Testis (tissue), 3 donors: ENCODE data around the gene GLCCI1. TPM values are rescaled to one million over a fixed set of nuclear protein-coding genes. Genes with fewer than 3 reads are reported as not detected.
"Not testable (repeated sequence)": the region's sequence is repeated elsewhere in the genome, so short reads cannot be mapped to it uniquely, and the experiment has no call there.

Experiments
- DNase-seq: peaks from one replicate; pipeline ENCODE4 v3.0.0-alpha.2; 2019
- H3K27ac ChIP-seq, 2 donors: fragments of 200-600 bp; sonication (generic); one replicate each; pipeline ENCODE4 v1.5.1; 2019
- H3K27me3 ChIP-seq: fragments of 200-600 bp; sonication (generic); one replicate; pipeline ENCODE4 v1.5.1; 2019
- H3K36me3 ChIP-seq: fragments of 200-600 bp; sonication (generic); one replicate; pipeline ENCODE4 v1.5.1; 2017; ENCODE audit warnings: low read depth; ENCODE audit errors: missing control alignments
- H3K4me1 ChIP-seq: fragments of 200-600 bp; sonication (generic); one replicate; pipeline ENCODE4 v1.5.1; 2019
- H3K4me3 ChIP-seq, 2 donors: fragments of 200-600 bp; sonication (generic); one replicate each; pipeline ENCODE4 v1.5.1; 2017 to 2019
- H3K9me3 ChIP-seq: fragments of 200-600 bp; sonication (generic); one replicate; pipeline ENCODE4 v1.5.1; 2017
- CTCF ChIP-seq, 3 experiments: fragments of 450-650 bp in 2 of 3; fragments of 200-600 bp in 1 of 3; sonication (generic) in 1 of 3; IDR thresholded peaks; one replicate each; pipeline ENCODE4 v1.5.1; 2016 to 2019; ENCODE audit warnings: antibody characterized with exemption in 3 of 3, mild to moderate bottlenecking in 2 of 3, moderate library complexity in 1 of 3
- POLR2A ChIP-seq: fragments of 450-650 bp; IDR thresholded peaks from one replicate; pipeline ENCODE4 v1.6.1; 2017; ENCODE audit warnings: antibody characterized with exemption, mild to moderate bottlenecking, moderate library complexity
- WGBS, 2 donors: methylation state at CpG; one replicate each; pipeline ENCODE4 v1.1.5; 2018; 5-methylcytosine and 5-hydroxymethylcytosine counted together
- intact Hi-C: fragments of 100-400 bp; cut with DNase I; formaldehyde crosslinking; loops from one replicate; pipeline ENCODE4 v1.15.1; 2023; ENCODE audit warnings: low total_unique reads
- polyA plus RNA-seq: library from polyadenylated mRNA; stranded (reverse); fragments of 350-450 nt; fragmentation: Illumina TruSeq; extraction: RNeasy Lipid Tissue Mini Kit (QIAGEN cat#74804); gene quantifications from one replicate; pipeline ENCODE4 v1.2.3, GENCODE V29; 2014; ENCODE audit warnings: low read depth, low replicate concordance; ENCODE audit not compliant: insufficient read depth
- total RNA-seq, 2 donors: library from RNA; depleted of rRNA; stranded (reverse); fragments of >200 nt; gene quantifications; one replicate each; pipeline ENCODE4 v1.2.3, GENCODE V29; 2016

GLCCI1 gene
- total and polyA plus RNA-seq, 3 donors from 2014 or later, result 30.2 to 49.8 (median 42.2) TPM

- H3K4me3 ChIP-seq, result no peak overlapping the region
- H3K4me1 ChIP-seq, result no peaks in the 10 kb centered on the region
- no peak for TF ChIP-seq POLR2A
- TF ChIP-seq CTCF (IDR thresholded peaks at IDR 0.05), result no peak
- H3K27ac ChIP-seq, result no peak overlapping the region
- DNase-seq, result no peak
- H3K9me3 ChIP-seq, result no peaks in the 10 kb centered on the region
- H3K27me3 ChIP-seq, result no peaks in the 10 kb centered on the region
- H3K36me3 ChIP-seq, result no peaks in the 10 kb centered on the region
- WGBS, 2 donors, result 79 to 89% methylated on average over 5 of the region's 5 CpGs
- intact Hi-C loops, result no loop called here
Measured at GRCh38 chr7:8044761-8045430, 76.3 kb downstream of the GLCCI1 start.

- H3K36me3 ChIP-seq, H3K9me3 ChIP-seq, intact Hi-C loops, H3K4me3 ChIP-seq, H3K27me3 ChIP-seq, H3K4me1 ChIP-seq, DNase-seq, H3K27ac ChIP-seq: not testable (repeated sequence)
Measured at GRCh38 chr7:8048067-8048466, 79.5 kb downstream of the GLCCI1 start.

GRCh38 chr7:8051373-8051772, 82.8 kb downstream of the GLCCI1 start:
- H3K36me3 ChIP-seq, result no peaks in the 10 kb centered on the region
- no peaks in the 10 kb centered on the region for H3K4me1 ChIP-seq
- TF ChIP-seq POLR2A (no peak), CTCF (IDR thresholded peaks at IDR 0.05) (no peak)
- DNase-seq, result no peak
- WGBS, 2 donors, result 88 to 94% methylated on average over 1 of the region's 1 CpG
- no peaks in the 10 kb centered on the region for H3K27me3 ChIP-seq
- H3K27ac ChIP-seq, result no peak overlapping the region
- intact Hi-C loops, result no loop called here
- H3K9me3 ChIP-seq, result no peaks in the 10 kb centered on the region
- no peak overlapping the region for H3K4me3 ChIP-seq

GRCh38 chr7:8051998-8052397, 83.4 kb downstream of the GLCCI1 start:
- TF ChIP-seq POLR2A (no peak), CTCF (IDR thresholded peaks at IDR 0.05) (no peak)
- Histone ChIP-seq H3K9me3 (no peaks in the 10 kb centered on the region), H3K4me3 (no peak overlapping the region), H3K27me3 (no peaks in the 10 kb centered on the region), H3K27ac (no peak overlapping the region), H3K4me1 (no peaks in the 10 kb centered on the region), H3K36me3 (no peaks in the 10 kb centered on the region)
- WGBS, 2 donors, result 96 to 100% methylated on average over 1 of the region's 1 CpG
- intact Hi-C loops, result no loop called here
- DNase-seq, result no peak

- intact Hi-C loops, result no loop called here
- TF ChIP-seq CTCF (IDR thresholded peaks at IDR 0.05) (no peak), POLR2A (no peak)
- H3K36me3 ChIP-seq, result no peaks in the 10 kb centered on the region
- no peaks in the 10 kb centered on the region for H3K9me3 ChIP-seq
- no peaks in the 10 kb centered on the region for H3K4me1 ChIP-seq
- H3K27ac ChIP-seq, result no peak overlapping the region
- DNase-seq, result no peak
- no peaks in the 10 kb centered on the region for H3K27me3 ChIP-seq
- no peak overlapping the region for H3K4me3 ChIP-seq
Measured at GRCh38 chr7:8052824-8053223, 84.2 kb downstream of the GLCCI1 start.
